OCI-LY3 (cell line): Measurements from ENCODE around the gene ELOVL7.

Experiments used
- H2AFZ ChIP-seq: fragments of 200-600, 300-600 bp; shearing (Covaris generic); 2 replicates; pipeline ENCODE4 v1.6.0; 2014; ENCODE audit warnings: antibody characterized with exemption, low read depth, low read length
- H3K27ac ChIP-seq: fragments of 200-600, 300-600 bp; sonication (generic); 2 replicates; pipeline ENCODE4 v1.5.1; 2014; ENCODE audit warnings: mild to moderate bottlenecking, low read length, moderate library complexity, mixed read lengths
- H3K27me3 ChIP-seq: fragments of 200-600, 300-600 bp; sonication (generic); 2 replicates; pipeline ENCODE4 v1.6.1; 2014; ENCODE audit warnings: low read depth, low read length, mixed read lengths
- H3K36me3 ChIP-seq: fragments of 200-600, 300-600 bp; sonication (generic); replicated peaks from 2 replicates; pipeline ENCODE3; 2014; ENCODE audit warnings: low read depth, low read length, mixed read lengths
- H3K4me1 ChIP-seq: fragments of 300-600, 200-600 bp; sonication (generic); 2 replicates; pipeline ENCODE4 v1.6.1; 2014; ENCODE audit warnings: low read length, mixed read lengths
- H3K4me2 ChIP-seq: fragments of 200-600, 300-600 bp; sonication (generic); 2 replicates; pipeline ENCODE4 v1.6.1; 2014; ENCODE audit warnings: low read length, mixed read lengths
- H3K4me3 ChIP-seq: fragments of 300-600, 200-600 bp; sonication (generic); 2 replicates; pipeline ENCODE4 v1.5.1; 2014; ENCODE audit warnings: antibody characterized with exemption, mild to moderate bottlenecking, low read length, moderate library complexity
- H3K79me2 ChIP-seq: fragments of 300-600, 200-600 bp; shearing (Covaris generic); 2 replicates; pipeline ENCODE4 v1.6.1; 2014; ENCODE audit warnings: mild to moderate bottlenecking, low read length, mixed read lengths
- H3K9ac ChIP-seq: fragments of 300-600, 200-600 bp; shearing (Covaris generic); 2 replicates; pipeline ENCODE4 v1.6.0; 2014; ENCODE audit warnings: mild to moderate bottlenecking, low read length, moderate library complexity
- H3K9me3 ChIP-seq: fragments of 200-600, 300-600 bp; shearing (Covaris generic); 2 replicates; pipeline ENCODE4 v1.6.1; 2014; ENCODE audit warnings: low read length, mixed read lengths; ENCODE audit not compliant: insufficient read depth
- H4K20me1 ChIP-seq: fragments of 200-600, 300-600 bp; sonication (generic); 2 replicates; pipeline ENCODE4 v1.6.1; 2016; ENCODE audit warnings: low read length, mixed read lengths; ENCODE audit not compliant: insufficient read depth
- CTCF ChIP-seq: fragments of 200-600, 300-600 bp; sonication (generic); IDR thresholded peaks from 2 replicates; pipeline ENCODE4 v1.5.1; 2014; ENCODE audit warnings: antibody characterized with exemption, low read length, low read depth
- EZH2phosphoT487 ChIP-seq: fragments of 200-600 bp; shearing (Covaris generic); IDR thresholded peaks from 2 replicates; pipeline ENCODE4 v1.6.1; 2018; ENCODE audit warnings: antibody characterized with exemption, mixed run types, low read depth

ELOVL7 gene

GRCh38 chr5:60765019-60765709 is 78.9 kb downstream of the ELOVL7 start:
- no peak overlapping the region for H3K4me2 ChIP-seq
- peaks cover 5% of the 10 kb centered on the region; the same call in 1 of the 2 replicates for H3K4me1 ChIP-seq
- no peak overlapping the region for H3K9ac ChIP-seq
- H4K20me1 ChIP-seq: no peaks in the 10 kb centered on the region
- no peaks in the 10 kb centered on the region for H3K27me3 ChIP-seq
- no peaks in the 10 kb centered on the region for H3K79me2 ChIP-seq
- H3K27ac ChIP-seq: no peak overlapping the region
- H2AFZ ChIP-seq: no peak overlapping the region
- H3K9me3 ChIP-seq: no peaks in the 10 kb centered on the region
- H3K36me3 ChIP-seq: no peaks in the 10 kb centered on the region
- H3K4me3 ChIP-seq: no peak overlapping the region
- no peak for TF ChIP-seq CTCF
- TF ChIP-seq EZH2phosphoT487: no peak

- Histone ChIP-seq H3K36me3 (no peaks in the 10 kb centered on the region), H3K9me3 (no peaks in the 10 kb centered on the region), H3K79me2 (no peaks in the 10 kb centered on the region), H3K27me3 (no peaks in the 10 kb centered on the region), H3K4me3 (no peak overlapping the region), H4K20me1 (no peaks in the 10 kb centered on the region), H3K4me2 (no peak overlapping the region), H3K9ac (no peak overlapping the region), H3K4me1 (peaks cover 5% of the 10 kb centered on the region; the same call in 1 of the 2 replicates), H2AFZ (no peak overlapping the region), H3K27ac (no peak overlapping the region)
- TF ChIP-seq CTCF: no peak
- TF ChIP-seq EZH2phosphoT487: no peak
These were observed 81.0 kb downstream of the ELOVL7 start for GRCh38 chr5:60763061-60763460.

GRCh38 chr5:60754495-60754894 is 89.6 kb downstream of the ELOVL7 start:
- Histone ChIP-seq H3K36me3 (no peaks in the 10 kb centered on the region), H3K4me3 (no peak overlapping the region), H4K20me1 (no peaks in the 10 kb centered on the region), H3K27me3 (no peaks in the 10 kb centered on the region), H3K4me1 (no peaks in the 10 kb centered on the region), H3K27ac (no peak overlapping the region), H3K79me2 (no peaks in the 10 kb centered on the region), H3K4me2 (no peak overlapping the region), H3K9ac (no peak overlapping the region), H2AFZ (no peak overlapping the region), H3K9me3 (no peaks in the 10 kb centered on the region)
- TF ChIP-seq CTCF (no peak), EZH2phosphoT487 (no peak)

- Histone ChIP-seq H3K9me3 (no peaks in the 10 kb centered on the region), H3K4me1 (no peaks in the 10 kb centered on the region), H3K9ac (no peak overlapping the region), H4K20me1 (no peaks in the 10 kb centered on the region), H3K4me3 (no peak overlapping the region), H3K79me2 (no peaks in the 10 kb centered on the region), H3K27ac (no peak overlapping the region), H2AFZ (no peak overlapping the region), H3K4me2 (no peak overlapping the region), H3K36me3 (no peaks in the 10 kb centered on the region), H3K27me3 (no peaks in the 10 kb centered on the region)
- TF ChIP-seq CTCF (no peak), EZH2phosphoT487 (no peak)
These were observed 99.4 kb downstream of the ELOVL7 start for GRCh38 chr5:60744682-60745081.
